K562 (cell line): ENCODE results near the gene USH1G. TPM values are rescaled to one million over a fixed set of nuclear protein-coding genes. Genes with fewer than 3 reads are reported as not detected.

Experiments
- ATAC-seq: fragments of 200-7000 bp; cut with Tn5 transposase; 3 replicates; pipeline ENCODE4 v1.9.1; 2020; ENCODE audit warnings: moderate library complexity
- BruUV-seq: library from RNA; stranded (reverse); fragments of 400-500 nt; replicated peaks from 2 replicates; lab custom pipeline; 2021; lab: Mats Ljungman, UMichigan
- CTCF ChIA-PET: fragments of 300-600 bp; formaldehyde crosslinking; extraction: SDS; loops from one replicate; lab custom pipeline; 2021; ENCODE audit warnings: low intra/inter-chr PET ratio; lab: Yijun Ruan, JAX
- POLR2A ChIA-PET: fragments of 300-600, 350-650 bp; sonication (Branson Sonifier 250); formaldehyde crosslinking; extraction: SDS; loops from one replicate; lab custom pipeline; 2021; ENCODE audit warnings: antibody characterized with exemption, inconsistent platforms; lab: Yijun Ruan, JAX
- DNase-seq, 4 experiments: peaks; one replicate each; pipeline versions ENCODE4 v3.0.0 to v3.0.0-alpha.2; 2011 to 2018; ENCODE audit warnings: low spot score in 3 of 4, mixed read lengths in 3 of 4; ENCODE audit errors: extremely low read depth in 1 of 4
- FAIRE-seq: peaks from 2 replicates; lab custom pipeline; 2011; peaks lifted over from hg19 to GRCh38; lab: Jason Lieb, UNC
- H2AFZ ChIP-seq: 2 replicates; pipeline ENCODE4 v1.6.0; 2011; ENCODE audit warnings: low read depth, low read length, control low read depth, inconsistent platforms
- H3K27ac ChIP-seq: fragments of 200-600 bp; 3 replicates; pipeline ENCODE4 v1.8.0; 2011; ENCODE audit warnings: low read depth, mild to moderate bottlenecking, control low read depth, inconsistent platforms, low read length, moderate library complexity, mixed read lengths; ENCODE audit errors: extremely low read depth
- H3K27me3 ChIP-seq, 2 experiments: fragments of 300-600 bp in 1 of 2; 2 replicates in 1 of 2; 3 replicates in 1 of 2; pipeline versions ENCODE4 v1.6.0 to v1.8.0; 2011; ENCODE audit warnings: inconsistent platforms in 2 of 2, low read length in 2 of 2, mild to moderate bottlenecking in 1 of 2, mixed read lengths in 1 of 2, moderate library complexity in 1 of 2; ENCODE audit not compliant: control insufficient read depth in 2 of 2, insufficient read depth in 2 of 2
- H3K36me3 ChIP-seq: fragments of 300-600 bp; 3 replicates; pipeline ENCODE4 v1.8.0; 2011; ENCODE audit warnings: mild to moderate bottlenecking, low read length, inconsistent platforms; ENCODE audit not compliant: control insufficient read depth, insufficient read depth
- H3K4me1 ChIP-seq, 2 experiments: fragments of 200-600 bp in 1 of 2; replicated peaks in 1 of 2; 2 replicates in 1 of 2; 3 replicates in 1 of 2; pipeline versions ENCODE4 v1.5.1 to v1.8.0; 2011; ENCODE audit warnings: inconsistent platforms in 2 of 2, low read length in 2 of 2, mild to moderate bottlenecking in 1 of 2, mixed read lengths in 1 of 2, moderate library complexity in 1 of 2; ENCODE audit not compliant: control insufficient read depth in 2 of 2, insufficient read depth in 2 of 2
- H3K4me2 ChIP-seq: 2 replicates; pipeline ENCODE4 v1.6.1; 2011; ENCODE audit warnings: low read length, control low read depth, inconsistent platforms, mixed read lengths; ENCODE audit not compliant: insufficient read depth
- H3K4me3 ChIP-seq: fragments of 200-600 bp; sonication (generic), shearing (Covaris generic); 2 replicates; pipeline ENCODE4 v1.5.1; 2016; ENCODE audit warnings: control low read depth, inconsistent platforms
- H3K79me2 ChIP-seq: fragments of 200-600 bp; 3 replicates; pipeline ENCODE4 v1.8.0; 2011; ENCODE audit warnings: low read length, inconsistent platforms; ENCODE audit not compliant: control insufficient read depth, insufficient read depth
- H3K9ac ChIP-seq, 2 experiments: 2 replicates each; pipeline versions ENCODE4 v1.6.0 to v1.6.1; 2011; ENCODE audit warnings: low read depth in 2 of 2, low read length in 2 of 2, control low read depth in 1 of 2, inconsistent platforms in 1 of 2, mild to moderate bottlenecking in 1 of 2, mixed read lengths in 1 of 2; ENCODE audit not compliant: insufficient read depth in 1 of 2
- H3K9me1 ChIP-seq: one replicate; pipeline ENCODE4 v1.6.0; 2011; ENCODE audit warnings: inconsistent platforms, mild to moderate bottlenecking, low read length, moderate library complexity; ENCODE audit not compliant: control insufficient read depth, insufficient read depth
- H3K9me3 ChIP-seq: replicated peaks from 2 replicates; pipeline ENCODE4 v1.5.1; 2011; ENCODE audit warnings: low read depth, low read length, inconsistent platforms; ENCODE audit not compliant: control insufficient read depth, insufficient read depth
- H4K20me1 ChIP-seq: replicated peaks from 2 replicates; pipeline ENCODE4 v1.6.1; 2011; ENCODE audit warnings: low read length, inconsistent platforms, mixed read lengths; ENCODE audit not compliant: control insufficient read depth, insufficient read depth
- COPS2 ChIP-seq: fragments of 450-650 bp; conservative IDR thresholded peaks from 2 replicates; pipeline ENCODE4 v1.6.1; 2016; ENCODE audit warnings: mild to moderate bottlenecking, moderate library complexity
- MAFF ChIP-seq: IDR thresholded peaks from 2 replicates; pipeline ENCODE4 v1.6.1; 2012; ENCODE audit warnings: low read length, improper control_type of control experiment
- POLR2AphosphoS5 ChIP-seq: IDR thresholded peaks from 2 replicates; pipeline ENCODE4 v1.6.1; 2011; ENCODE audit warnings: mild to moderate bottlenecking, low read depth, low read length, moderate library complexity; ENCODE audit not compliant: control insufficient read depth, insufficient read depth
- ZNF197 ChIP-seq: fragments of 200-800 bp; sonication (Bioruptor generic); IDR thresholded peaks from 2 replicates; pipeline ENCODE4 v1.6.1; 2016; ENCODE audit warnings: low read depth, missing genetic modification characterization, missing compliant biosample characterization
- ZNF316 ChIP-seq: fragments of 450-650 bp; IDR thresholded peaks from 2 replicates; pipeline ENCODE4 v1.6.1; 2016
- WGBS: fragments of 100-300 bp; shearing (Covaris generic); methylation state at CpG from one replicate; pipeline ENCODE4 v1.1.6; 2016; ENCODE audit warnings: low coverage, mixed read lengths; ENCODE audit not compliant: insufficient coverage; ENCODE audit errors: missing lambda C conversion rate; 5-methylcytosine and 5-hydroxymethylcytosine counted together
- in situ Hi-C: fragments of 300-500 bp; cut with MboI; formaldehyde crosslinking; loops from 4 replicates; pipeline ENCODE4 v1.15.0; 2018; ENCODE audit warnings: inconsistent platforms, mixed read lengths
- intact Hi-C: fragments of 100-400 bp; cut with micrococcal nuclease; formaldehyde crosslinking; loops from 2 replicates; pipeline ENCODE4 v1.14.2; 2022
- polyA plus RNA-seq, 8 experiments: library from polyadenylated mRNA; depleted of rRNA in 4 of 8; stranded (reverse) in 5 of 8; unstranded in 3 of 8; fragments of >200 nt; fragmentation: Nextera tagmentation in 2 of 8; fragmentation: Illumina TruSeq in 1 of 8; extraction: Ambion mirVana in 2 of 8; extraction: Trizol in 1 of 8; gene quantifications; 2 replicates each; pipeline versions ENCODE4 v1.2.1 to v1.2.3, GENCODE V29; 2011 to 2014; ENCODE audit warnings: inconsistent platforms in 1 of 8, missing spikeins in 1 of 8
- total RNA-seq, 7 experiments: library from RNA; depleted of rRNA in 6 of 7; stranded (reverse); fragments of >200 nt in 6 of 7; fragmentation: Illumina TruSeq in 2 of 7; extraction: Trizol in 2 of 7; gene quantifications; 2 replicates each; pipeline versions ENCODE4 v1.2.1 to v1.2.3, GENCODE V29; 2011 to 2021; ENCODE audit warnings: low replicate concordance in 1 of 7
- TF ChIP-seq, protein P1 (sequence below), 2 experiments: fragments of 150-350 bp in 1 of 2; IDR thresholded peaks; 2 replicates each; pipeline ENCODE4 v1.6.1; 2012 to 2016; ENCODE audit warnings: low read depth in 2 of 2, low read length in 2 of 2, mild to moderate bottlenecking in 1 of 2, moderate library complexity in 1 of 2
- TF ChIP-seq, protein P2 (sequence below): fragments of 250-450 bp; sonication (Bioruptor Pico); IDR thresholded peaks from 2 replicates; pipeline ENCODE4 v1.5.0; 2020; ENCODE audit warnings: mild to moderate bottlenecking, borderline replicate concordance
- TF ChIP-seq, protein P3 (sequence below): sonication (generic); formaldehyde crosslinking; IDR thresholded peaks from 2 replicates; pipeline ENCODE4 v1.8.0; 2022; ENCODE audit warnings: missing genetic modification reagents, mild to moderate bottlenecking, borderline replicate concordance
- TF ChIP-seq, protein P4 (sequence below): sonication (generic); formaldehyde crosslinking; IDR thresholded peaks from 2 replicates; pipeline ENCODE4 v1.8.0; 2023; ENCODE audit warnings: mild to moderate bottlenecking, missing genetic modification reagents

Gene USH1G
- total and polyA plus RNA-seq, 9 of the 15 experiments (the other 6 are each of a cell fraction or from before 2014, with no cell fraction given): 0.22 to 1.00 (median 0.64) TPM; not detected in 2

DNA sequence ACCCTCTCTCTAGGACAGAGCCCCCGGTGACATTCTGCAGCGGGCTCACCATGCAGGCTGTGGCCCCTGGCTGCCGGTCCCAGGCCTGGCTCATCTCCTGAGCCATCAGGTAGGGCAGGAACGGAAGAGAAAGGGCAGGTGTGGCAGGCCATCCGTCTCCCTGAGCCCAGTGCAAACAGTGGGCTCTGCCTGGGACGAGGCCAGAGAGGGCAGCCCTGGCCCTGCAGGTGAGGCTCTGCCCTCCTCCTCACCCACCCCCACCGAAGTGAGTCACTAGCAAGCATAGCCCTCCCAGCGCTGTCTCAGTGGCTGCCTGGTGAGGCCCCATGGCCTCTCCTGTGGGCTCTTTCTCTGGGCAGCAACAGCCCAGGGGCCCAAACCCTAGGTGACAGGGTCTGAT is 27.2 kb upstream of the USH1G start:
- no TSS peak for BruUV-seq
- TF ChIP-seq MAFF (no peak), ZNF197 (CRISPR knock-in tag) (no peak), POLR2AphosphoS5 (no peak), ZNF316 (no peak), COPS2 (no peak)
- TF ChIP-seq, protein P1, sequence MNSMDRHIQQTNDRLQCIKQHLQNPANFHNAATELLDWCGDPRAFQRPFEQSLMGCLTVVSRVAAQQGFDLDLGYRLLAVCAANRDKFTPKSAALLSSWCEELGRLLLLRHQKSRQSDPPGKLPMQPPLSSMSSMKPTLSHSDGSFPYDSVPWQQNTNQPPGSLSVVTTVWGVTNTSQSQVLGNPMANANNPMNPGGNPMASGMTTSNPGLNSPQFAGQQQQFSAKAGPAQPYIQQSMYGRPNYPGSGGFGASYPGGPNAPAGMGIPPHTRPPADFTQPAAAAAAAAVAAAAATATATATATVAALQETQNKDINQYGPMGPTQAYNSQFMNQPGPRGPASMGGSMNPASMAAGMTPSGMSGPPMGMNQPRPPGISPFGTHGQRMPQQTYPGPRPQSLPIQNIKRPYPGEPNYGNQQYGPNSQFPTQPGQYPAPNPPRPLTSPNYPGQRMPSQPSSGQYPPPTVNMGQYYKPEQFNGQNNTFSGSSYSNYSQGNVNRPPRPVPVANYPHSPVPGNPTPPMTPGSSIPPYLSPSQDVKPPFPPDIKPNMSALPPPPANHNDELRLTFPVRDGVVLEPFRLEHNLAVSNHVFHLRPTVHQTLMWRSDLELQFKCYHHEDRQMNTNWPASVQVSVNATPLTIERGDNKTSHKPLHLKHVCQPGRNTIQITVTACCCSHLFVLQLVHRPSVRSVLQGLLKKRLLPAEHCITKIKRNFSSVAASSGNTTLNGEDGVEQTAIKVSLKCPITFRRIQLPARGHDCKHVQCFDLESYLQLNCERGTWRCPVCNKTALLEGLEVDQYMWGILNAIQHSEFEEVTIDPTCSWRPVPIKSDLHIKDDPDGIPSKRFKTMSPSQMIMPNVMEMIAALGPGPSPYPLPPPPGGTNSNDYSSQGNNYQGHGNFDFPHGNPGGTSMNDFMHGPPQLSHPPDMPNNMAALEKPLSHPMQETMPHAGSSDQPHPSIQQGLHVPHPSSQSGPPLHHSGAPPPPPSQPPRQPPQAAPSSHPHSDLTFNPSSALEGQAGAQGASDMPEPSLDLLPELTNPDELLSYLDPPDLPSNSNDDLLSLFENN (IDR thresholded peaks at IDR 0.05; ENCODE audit: low read depth in 2 of 2, low read length in 2 of 2): no peak
- TF ChIP-seq, protein P2, sequence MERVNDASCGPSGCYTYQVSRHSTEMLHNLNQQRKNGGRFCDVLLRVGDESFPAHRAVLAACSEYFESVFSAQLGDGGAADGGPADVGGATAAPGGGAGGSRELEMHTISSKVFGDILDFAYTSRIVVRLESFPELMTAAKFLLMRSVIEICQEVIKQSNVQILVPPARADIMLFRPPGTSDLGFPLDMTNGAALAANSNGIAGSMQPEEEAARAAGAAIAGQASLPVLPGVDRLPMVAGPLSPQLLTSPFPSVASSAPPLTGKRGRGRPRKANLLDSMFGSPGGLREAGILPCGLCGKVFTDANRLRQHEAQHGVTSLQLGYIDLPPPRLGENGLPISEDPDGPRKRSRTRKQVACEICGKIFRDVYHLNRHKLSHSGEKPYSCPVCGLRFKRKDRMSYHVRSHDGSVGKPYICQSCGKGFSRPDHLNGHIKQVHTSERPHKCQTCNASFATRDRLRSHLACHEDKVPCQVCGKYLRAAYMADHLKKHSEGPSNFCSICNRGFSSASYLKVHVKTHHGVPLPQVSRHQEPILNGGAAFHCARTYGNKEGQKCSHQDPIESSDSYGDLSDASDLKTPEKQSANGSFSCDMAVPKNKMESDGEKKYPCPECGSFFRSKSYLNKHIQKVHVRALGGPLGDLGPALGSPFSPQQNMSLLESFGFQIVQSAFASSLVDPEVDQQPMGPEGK: no peak
- TF ChIP-seq, protein P3, sequence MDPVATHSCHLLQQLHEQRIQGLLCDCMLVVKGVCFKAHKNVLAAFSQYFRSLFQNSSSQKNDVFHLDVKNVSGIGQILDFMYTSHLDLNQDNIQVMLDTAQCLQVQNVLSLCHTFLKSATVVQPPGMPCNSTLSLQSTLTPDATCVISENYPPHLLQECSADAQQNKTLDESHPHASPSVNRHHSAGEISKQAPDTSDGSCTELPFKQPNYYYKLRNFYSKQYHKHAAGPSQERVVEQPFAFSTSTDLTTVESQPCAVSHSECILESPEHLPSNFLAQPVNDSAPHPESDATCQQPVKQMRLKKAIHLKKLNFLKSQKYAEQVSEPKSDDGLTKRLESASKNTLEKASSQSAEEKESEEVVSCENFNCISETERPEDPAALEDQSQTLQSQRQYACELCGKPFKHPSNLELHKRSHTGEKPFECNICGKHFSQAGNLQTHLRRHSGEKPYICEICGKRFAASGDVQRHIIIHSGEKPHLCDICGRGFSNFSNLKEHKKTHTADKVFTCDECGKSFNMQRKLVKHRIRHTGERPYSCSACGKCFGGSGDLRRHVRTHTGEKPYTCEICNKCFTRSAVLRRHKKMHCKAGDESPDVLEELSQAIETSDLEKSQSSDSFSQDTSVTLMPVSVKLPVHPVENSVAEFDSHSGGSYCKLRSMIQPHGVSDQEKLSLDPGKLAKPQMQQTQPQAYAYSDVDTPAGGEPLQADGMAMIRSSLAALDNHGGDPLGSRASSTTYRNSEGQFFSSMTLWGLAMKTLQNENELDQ (CRISPR knock-in tag): no peak
- TF ChIP-seq, protein P4, sequence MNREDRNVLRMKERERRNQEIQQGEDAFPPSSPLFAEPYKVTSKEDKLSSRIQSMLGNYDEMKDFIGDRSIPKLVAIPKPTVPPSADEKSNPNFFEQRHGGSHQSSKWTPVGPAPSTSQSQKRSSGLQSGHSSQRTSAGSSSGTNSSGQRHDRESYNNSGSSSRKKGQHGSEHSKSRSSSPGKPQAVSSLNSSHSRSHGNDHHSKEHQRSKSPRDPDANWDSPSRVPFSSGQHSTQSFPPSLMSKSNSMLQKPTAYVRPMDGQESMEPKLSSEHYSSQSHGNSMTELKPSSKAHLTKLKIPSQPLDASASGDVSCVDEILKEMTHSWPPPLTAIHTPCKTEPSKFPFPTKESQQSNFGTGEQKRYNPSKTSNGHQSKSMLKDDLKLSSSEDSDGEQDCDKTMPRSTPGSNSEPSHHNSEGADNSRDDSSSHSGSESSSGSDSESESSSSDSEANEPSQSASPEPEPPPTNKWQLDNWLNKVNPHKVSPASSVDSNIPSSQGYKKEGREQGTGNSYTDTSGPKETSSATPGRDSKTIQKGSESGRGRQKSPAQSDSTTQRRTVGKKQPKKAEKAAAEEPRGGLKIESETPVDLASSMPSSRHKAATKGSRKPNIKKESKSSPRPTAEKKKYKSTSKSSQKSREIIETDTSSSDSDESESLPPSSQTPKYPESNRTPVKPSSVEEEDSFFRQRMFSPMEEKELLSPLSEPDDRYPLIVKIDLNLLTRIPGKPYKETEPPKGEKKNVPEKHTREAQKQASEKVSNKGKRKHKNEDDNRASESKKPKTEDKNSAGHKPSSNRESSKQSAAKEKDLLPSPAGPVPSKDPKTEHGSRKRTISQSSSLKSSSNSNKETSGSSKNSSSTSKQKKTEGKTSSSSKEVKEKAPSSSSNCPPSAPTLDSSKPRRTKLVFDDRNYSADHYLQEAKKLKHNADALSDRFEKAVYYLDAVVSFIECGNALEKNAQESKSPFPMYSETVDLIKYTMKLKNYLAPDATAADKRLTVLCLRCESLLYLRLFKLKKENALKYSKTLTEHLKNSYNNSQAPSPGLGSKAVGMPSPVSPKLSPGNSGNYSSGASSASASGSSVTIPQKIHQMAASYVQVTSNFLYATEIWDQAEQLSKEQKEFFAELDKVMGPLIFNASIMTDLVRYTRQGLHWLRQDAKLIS: no peak

More for the DNA sequence above, 27.2 kb upstream of the USH1G start:
- POLR2A ChIA-PET: interaction anchor here (1.4 to 1.5 kb wide), 2 partner anchors 11 to 28 kb away, joined by 3 to 5 read pairs; partner anchors contain the start of gene USH1G
- Histone ChIP-seq H3K27me3 (peaks cover 19 to 57% of the 10 kb centered on the region in 2 experiments), H2AFZ (no peak overlapping the region), H3K9ac (peak overlapping the region in 1 of 2 experiments; percentile 76; a peak in 1 of 4 replicates), H3K4me3 (no peak overlapping the region), H3K9me3 (no peaks in the 10 kb centered on the region), H3K4me2 (no peak overlapping the region), H3K36me3 (no peaks in the 10 kb centered on the region), H3K79me2 (no peaks in the 10 kb centered on the region), H3K9me1 (no peaks in the 10 kb centered on the region), H3K4me1 (peaks cover 0 to 37% of the 10 kb centered on the region in 2 experiments; a peak in 3 of 5 replicates), H4K20me1 (no peaks in the 10 kb centered on the region), H3K27ac (no peak overlapping the region)
- in situ Hi-C loops (no loop called here), intact Hi-C loops (no loop called here)
- ATAC-seq (peak; percentile 20; the same call in 2 of the 3 replicates), FAIRE-seq (no peak), DNase-seq (no peak)
- CTCF ChIA-PET: interaction anchor here (0.9 kb wide), 1 partner anchor 108 kb away, joined by 3 read pairs; no protein-coding TSS in a partner anchor
- WGBS: 10% methylated on average over 4 of the region's 8 CpGs
